Measurements from ENCODE around the gene DSG2.
A peak's percentile ranks its signal among the peaks of the same experiment; 100 is the strongest.
"Not testable (repeated sequence)": the region's sequence is repeated elsewhere in the genome, so short reads cannot be mapped to it uniquely, and the experiment has no call there.

Gene DSG2

GRCh38 chr18:31497836-31498573 is at the start of gene DSG2:
Gene DSG2 (plus strand): TSS chr18:31498177. CDS start chr18:31498252, 75 bp downstream.
- DNase-seq = peak; percentile 10

GRCh38 chr18:31450409-31450808 is 47.6 kb upstream of the DSG2 start:
- DNase-seq = no peak

GRCh38 chr18:31451625-31452024 is 46.4 kb upstream of the DSG2 start:
- DNase-seq = no peak

GRCh38 chr18:31454066-31454708 is 43.8 kb upstream of the DSG2 start:
- DNase-seq = no peak

- DNase-seq = no peak
Observed at GRCh38 chr18:31469629-31470028, 28.3 kb upstream of the DSG2 start.

- DNase-seq = no peak
Observed at GRCh38 chr18:31478688-31479087, 19.3 kb upstream of the DSG2 start.

GRCh38 chr18:31482051-31482450 is 15.9 kb upstream of the DSG2 start:
- no peak for DNase-seq

- DNase-seq = no peak
Observed at GRCh38 chr18:31483396-31483795, 14.6 kb upstream of the DSG2 start.

- DNase-seq = no peak
Observed at GRCh38 chr18:31484461-31484860, 13.5 kb upstream of the DSG2 start.

GRCh38 chr18:31486165-31486564 is 11.8 kb upstream of the DSG2 start:
- DNase-seq = no peak

- no peak for DNase-seq
Observed at GRCh38 chr18:31487246-31488015, 10.5 kb upstream of the DSG2 start.

GRCh38 chr18:31489311-31489710 is 8.7 kb upstream of the DSG2 start:
- DNase-seq = no peak

- DNase-seq = no peak
Observed at GRCh38 chr18:31490387-31490786, 7.6 kb upstream of the DSG2 start.

- no peak for DNase-seq
Observed at GRCh38 chr18:31490833-31491232, 7.1 kb upstream of the DSG2 start.

- DNase-seq = no peak
Observed at GRCh38 chr18:31491586-31491985, 6.4 kb upstream of the DSG2 start.

- no peak for DNase-seq
Observed at GRCh38 chr18:31492671-31493070, 5.3 kb upstream of the DSG2 start.

- DNase-seq = no peak
Observed at GRCh38 chr18:31493171-31493570, 4.8 kb upstream of the DSG2 start.

GRCh38 chr18:31493941-31494340 is 4.0 kb upstream of the DSG2 start:
- DNase-seq = no peak

- DNase-seq = not testable (repeated sequence)
Observed at GRCh38 chr18:31494705-31495244, 3.2 kb upstream of the DSG2 start.

GRCh38 chr18:31497404-31497835 is 557 bp upstream of the DSG2 start:
- no peak for DNase-seq

GRCh38 chr18:31498574-31499524 is 872 bp downstream of the DSG2 start:
- peak; percentile 10 for DNase-seq

GRCh38 chr18:31500051-31500688 is 2.2 kb downstream of the DSG2 start:
- DNase-seq = no peak
